ENCODE measurements around the gene ZSWIM3.

DNA sequence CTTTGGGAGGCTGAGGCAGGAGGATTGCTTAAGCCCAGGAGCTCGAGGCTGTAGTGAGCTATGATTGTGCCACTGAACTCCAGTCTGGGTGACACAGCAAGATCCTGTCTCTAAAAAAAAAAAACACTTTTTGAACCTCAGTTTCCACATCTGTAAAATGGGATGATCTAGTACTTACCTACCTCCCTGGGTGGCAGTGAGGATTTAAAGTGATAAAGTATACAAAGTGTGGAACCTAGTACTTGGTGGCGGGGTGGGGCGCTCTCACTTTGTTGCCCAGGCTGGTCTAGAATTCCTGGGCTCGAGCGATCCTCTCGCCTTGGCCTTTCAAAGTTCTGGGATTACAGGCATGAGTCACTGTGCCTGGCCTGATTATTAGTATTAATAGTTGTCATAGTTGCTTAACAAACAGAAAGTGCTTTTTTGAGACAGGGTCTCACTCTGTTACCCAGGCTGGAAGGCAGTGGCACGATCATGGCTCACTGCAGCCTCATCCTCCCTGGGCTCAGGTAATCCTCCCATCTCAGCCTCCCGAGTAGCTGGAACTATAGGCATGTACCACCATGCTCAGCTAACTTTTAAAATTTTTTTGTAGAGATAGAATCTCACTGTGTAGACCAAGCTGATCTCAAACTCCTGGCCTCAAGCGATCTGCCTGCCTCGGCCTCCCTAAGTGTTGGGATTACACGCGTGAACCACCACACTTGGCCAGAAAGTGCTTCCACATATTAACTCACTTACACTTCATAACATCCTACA, 61.5 kb downstream of the ZSWIM3 start:
- TF ChIP-seq, protein P1, sequence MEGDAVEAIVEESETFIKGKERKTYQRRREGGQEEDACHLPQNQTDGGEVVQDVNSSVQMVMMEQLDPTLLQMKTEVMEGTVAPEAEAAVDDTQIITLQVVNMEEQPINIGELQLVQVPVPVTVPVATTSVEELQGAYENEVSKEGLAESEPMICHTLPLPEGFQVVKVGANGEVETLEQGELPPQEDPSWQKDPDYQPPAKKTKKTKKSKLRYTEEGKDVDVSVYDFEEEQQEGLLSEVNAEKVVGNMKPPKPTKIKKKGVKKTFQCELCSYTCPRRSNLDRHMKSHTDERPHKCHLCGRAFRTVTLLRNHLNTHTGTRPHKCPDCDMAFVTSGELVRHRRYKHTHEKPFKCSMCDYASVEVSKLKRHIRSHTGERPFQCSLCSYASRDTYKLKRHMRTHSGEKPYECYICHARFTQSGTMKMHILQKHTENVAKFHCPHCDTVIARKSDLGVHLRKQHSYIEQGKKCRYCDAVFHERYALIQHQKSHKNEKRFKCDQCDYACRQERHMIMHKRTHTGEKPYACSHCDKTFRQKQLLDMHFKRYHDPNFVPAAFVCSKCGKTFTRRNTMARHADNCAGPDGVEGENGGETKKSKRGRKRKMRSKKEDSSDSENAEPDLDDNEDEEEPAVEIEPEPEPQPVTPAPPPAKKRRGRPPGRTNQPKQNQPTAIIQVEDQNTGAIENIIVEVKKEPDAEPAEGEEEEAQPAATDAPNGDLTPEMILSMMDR (IDR thresholded peaks at IDR 0.05) = no peak
- TF ChIP-seq POLR2A (IDR thresholded peaks at IDR 0.05) (no peak), POLR2AphosphoS5 (IDR thresholded peaks at IDR 0.05) (no peak)

Data from upper lobe of left lung (tissue), 4 donors.